GM04503 (cell line): ENCODE results near the gene TTN.

Experiments
- DNase-seq: peaks from one replicate; pipeline ENCODE4 v3.0.0-alpha.2; 2012; ENCODE audit warnings: low read depth

TTN gene

DNA sequence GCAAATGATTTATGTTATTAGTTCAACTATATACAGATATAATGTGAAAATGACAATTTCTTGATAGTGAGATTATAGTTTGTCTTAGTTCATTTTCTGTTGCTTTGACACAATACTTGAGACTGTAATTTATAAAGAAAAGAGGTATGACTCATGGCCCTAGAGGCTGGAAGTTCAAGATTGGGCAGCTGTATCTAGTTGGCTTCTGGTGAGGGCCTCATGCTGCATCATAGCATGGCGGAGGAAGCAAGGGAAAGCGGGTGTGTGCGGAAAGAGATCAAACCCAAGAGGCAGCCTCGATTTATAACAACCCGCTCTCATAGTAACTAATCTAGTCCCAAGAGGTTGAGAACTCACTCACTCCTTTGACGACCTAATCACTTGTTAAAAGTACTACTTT is 315.6 kb downstream of the TTN start:
- no peak for DNase-seq

DNA sequence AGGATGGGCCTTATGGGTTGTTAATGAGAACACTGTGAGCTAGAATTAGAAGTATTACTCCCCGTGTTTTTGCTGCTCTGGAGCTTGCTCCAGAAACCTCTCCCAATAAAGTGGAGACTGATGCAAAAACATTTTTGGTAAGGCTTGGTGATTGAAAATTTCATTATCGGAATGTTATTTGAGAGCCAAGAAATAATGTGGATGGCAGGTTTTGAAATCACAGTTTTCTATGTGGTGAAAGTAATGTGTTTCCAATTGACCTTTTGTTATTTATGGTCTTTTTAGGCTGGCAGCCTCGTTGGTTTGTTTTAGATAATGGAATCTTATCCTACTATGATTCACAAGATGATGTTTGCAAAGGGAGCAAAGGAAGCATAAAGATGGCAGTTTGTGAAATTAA is 321.9 kb downstream of the TTN start:
- no peak for DNase-seq

DNA sequence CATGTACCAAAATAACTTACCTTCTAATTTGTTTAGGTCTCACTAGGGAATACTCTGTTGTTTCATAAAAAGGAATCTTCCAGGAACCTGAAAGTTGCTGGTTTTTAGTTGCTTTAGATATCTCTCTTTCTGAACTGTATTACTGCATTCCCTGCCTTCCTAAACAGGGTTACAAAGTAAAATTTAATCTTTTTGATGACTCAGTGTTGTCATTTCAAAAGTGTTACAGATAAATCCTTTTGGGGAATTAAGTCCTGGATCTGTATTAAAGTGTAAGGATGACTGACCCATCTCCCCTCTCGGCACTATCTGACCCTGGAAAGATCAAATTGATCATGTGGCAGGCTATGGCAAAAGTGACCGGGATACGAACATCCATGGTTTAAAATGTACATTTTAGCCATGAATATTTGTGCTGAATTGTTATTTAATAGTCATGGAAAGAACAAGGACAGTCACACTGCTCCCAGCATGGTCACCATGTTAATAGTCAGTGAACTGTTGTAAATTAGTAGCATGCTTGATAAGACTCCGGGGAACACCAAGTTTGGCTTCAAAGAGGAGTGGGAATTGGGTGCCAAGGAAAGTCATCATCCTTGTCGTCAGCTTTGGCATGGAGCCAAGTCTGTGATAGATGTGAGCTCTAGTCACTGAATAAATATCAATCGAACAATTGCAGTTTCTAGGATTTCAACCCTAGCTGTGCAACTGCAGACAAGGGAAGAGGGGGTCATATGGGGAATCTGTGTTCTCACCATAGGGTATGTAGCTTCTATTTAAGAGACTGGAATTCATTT is 322.8 kb downstream of the TTN start:
- no peak for DNase-seq

DNA sequence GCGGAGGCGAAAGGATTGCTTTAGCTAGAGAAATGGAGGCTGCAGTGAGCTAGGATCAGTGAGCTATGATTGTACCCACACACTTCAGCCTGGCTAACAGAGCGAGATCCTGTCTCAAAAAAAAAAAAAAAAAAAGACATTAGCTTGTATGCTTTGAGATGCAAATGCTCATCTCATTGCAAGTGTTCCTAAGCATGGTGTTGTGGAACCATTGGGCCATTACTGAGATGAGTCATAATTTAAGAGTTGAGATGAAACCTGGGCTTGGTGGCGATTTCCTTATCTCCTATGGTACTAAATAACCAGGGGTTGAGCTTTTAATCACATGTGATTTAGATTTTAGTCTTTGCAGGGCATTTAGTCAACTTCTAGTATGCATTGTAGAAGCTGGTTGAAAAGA is 324.8 kb downstream of the TTN start:
- no peak for DNase-seq

DNA sequence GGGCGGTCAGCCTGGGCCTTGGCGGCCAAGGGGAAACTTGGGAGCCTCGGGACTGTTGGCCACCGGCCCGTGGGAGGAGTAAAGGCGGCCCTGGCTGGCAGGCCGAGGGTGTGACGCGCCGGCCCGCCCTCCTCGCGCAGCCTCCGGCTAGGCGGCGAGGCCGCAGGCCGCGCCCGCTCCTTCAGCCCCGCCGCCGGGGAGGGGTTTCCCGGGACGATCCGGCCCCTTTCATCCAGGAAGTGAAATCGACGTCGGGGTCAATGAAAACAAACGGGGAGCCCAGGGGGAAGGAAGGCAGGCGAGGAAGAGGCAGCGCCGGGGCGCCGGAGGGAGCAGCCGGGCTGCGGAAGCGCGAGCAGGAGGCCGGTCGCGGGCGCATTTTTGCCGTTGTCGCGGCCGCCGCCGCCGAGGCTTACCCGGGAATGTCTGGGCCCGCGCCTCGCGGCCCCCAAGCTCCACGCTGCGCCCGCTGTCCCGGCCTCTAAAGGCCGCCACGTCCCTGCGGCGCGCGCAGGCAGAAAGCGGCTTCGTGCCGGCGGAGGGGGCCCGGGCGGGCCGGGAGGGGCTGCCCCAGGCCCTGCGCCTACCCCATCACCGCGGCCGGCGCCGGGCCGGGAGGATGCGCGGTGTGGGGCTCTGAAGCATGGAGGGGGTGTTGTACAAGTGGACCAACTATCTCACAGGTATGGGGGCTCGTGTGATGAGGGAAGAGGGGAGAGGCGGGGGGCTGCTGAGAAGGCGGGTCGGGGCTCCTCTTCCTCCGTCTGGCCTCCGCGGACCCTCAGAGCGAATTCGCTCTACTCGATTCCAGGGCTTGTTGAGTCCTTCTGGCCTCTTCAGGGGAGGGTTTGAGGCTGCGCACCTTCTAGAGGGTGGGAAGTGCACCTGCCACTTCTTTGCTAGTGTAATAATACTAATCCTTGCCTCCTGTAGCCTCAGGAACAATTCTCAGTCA is 326.7 kb downstream of the TTN start, which contains the start of gene PLEKHA3:
Gene PLEKHA3, plus strand, starts transcription at position 231 of the 955 bp plus-strand sequence. Its CDS starts 413 bp downstream, at position 644.
- peak; percentile 76 for DNase-seq

DNA sequence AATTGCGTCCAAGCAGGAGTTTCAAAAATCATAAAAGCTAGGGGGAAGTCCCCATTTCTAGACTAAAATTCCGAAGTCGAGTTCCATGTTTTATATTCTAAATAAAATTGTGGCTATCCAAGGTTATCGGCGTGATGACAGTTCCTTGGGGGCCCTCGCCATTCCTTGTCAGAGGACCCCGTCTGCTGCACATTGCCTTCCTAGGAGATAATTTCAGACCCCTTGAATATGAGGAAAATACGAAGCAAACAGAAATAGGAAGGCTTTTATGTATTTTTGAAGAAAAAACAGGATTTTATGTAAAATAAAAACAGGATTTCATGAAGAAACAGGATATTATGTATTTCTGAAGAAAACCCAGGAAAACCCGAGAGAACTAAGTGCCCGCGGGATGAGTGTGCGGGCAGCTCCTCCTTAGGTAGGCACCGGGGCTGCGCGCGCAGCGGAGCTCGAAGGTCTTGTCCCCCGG is 327.4 kb downstream of the TTN start:
- DNase-seq, result no peak

DNA sequence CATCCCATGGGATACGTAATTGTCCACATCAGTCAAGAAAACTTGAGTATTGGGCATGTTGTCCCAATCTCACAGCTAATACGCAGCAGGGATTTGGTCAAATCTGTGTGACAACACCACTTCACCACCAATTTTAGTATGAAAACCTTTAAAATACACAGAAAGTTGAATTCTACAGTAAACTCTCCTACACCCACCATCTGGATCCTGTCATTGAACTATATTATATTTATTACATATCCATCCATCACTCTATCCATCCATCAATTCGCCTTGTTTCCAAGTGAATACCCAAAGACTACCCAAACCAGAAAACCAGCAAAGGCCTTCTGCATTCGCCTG is 328.0 kb downstream of the TTN start:
- no peak for DNase-seq

DNA sequence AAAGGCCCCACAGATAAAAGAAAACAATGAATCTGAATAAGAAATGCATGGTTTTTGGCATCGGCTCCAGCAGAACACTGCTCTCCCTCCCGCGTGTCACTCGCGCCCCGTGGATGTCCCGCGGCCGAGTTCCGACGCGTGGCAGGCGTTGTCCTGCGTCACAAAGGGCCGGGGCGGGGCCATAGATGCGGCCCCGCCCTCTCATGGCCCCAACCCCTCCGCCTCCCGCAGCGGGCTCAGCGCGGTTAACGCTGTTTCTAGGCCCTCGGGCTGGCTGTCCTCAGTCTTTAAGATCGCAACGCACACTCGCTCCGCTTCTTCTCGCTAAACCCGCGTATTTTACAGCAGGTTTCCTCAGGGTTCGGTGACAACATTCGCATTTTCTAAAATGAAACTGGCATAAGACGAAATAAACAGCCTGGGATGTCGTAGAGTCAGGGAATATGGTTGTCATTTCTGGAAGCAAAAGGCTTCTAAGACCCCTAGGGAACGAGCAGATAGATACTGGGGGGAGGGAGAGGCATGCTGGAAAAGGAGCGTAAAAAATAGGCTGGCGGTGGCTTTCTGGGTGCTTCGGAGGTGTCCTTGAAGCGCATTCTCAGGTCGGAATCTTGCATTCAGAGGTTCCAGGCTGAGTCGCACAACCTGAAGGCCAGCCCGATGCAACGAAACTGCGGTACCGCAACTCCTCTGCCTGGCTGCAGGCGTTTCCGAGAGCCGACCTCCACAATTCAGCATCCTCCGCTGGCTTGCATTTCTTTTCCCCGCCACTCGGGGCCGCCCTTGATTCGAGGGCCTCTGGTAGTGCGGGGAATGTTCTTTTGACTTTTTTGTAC is 328.6 kb downstream of the TTN start, which contains the start of gene FKBP7:
Gene FKBP7, minus strand, starts transcription at position 162 of the 836 bp plus-strand sequence. Its CDS starts 101 bp downstream, at position 61.
- DNase-seq, result no peak

DNA sequence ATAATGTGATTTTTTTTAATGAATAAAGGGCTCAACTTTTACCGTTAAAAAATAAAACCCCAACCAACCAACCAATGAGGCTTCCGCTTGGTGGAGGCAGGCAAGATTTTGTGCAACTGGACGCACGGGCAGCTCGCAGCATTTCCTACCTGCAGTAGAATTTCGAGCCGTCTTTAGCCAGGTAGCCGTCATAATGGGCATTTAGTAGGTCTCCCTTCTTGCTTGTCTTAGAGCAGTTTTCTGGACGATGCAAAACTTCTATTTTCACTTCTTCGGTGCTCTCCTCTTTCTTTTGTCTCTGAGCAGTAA is 329.1 kb downstream of the TTN start:
- DNase-seq, result no peak

DNA sequence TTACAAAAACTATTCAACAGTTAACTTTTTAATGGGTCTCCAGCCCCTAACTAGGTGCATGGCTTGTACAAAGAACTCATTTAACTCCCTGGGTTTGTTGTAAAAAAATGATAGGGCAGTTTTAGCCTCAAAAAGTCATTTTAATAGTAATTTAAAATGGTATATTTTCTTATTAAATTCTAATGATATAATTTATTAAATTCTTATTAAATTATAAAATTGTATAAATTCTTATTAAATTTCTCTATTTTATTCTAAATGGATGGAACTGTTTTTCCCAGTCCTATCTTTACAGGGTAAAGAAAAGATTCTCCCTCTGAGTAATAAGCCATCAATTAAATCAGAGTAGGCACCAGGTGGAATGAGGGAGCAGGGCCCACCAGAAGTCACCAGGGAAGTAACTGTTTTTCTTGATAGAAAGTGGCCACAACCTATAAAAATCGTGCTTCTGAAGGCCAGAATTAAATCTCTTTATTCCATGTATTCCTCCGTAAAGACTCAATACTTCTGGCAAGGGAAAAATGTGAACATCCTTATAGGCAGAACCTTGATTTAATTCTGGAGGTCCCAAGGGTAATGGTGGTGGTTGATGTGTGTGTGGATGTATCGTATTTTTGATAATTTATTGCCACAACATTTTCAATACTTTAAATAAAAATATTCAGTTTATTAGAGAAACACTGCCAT is 329.6 kb downstream of the TTN start:
- DNase-seq, result no peak

DNA sequence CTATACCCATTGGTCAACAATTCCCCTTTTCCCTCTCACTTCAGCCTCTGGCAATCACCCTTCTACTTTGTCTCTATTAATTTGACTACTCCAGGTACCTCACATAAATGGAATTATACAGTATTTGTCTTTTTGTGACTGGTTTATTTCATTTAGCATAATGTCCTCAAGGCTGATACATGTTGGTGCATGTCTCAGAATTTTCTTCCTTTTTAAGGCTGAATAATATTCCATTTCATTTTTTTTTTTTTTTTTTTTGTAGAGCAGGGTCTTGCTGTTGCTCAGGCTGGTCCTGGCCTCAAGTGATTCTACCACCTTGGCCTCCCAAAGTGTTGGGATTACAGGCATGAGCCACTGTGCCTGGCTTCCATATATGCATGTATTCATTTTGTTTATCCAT is 330.7 kb downstream of the TTN start:
- DNase-seq, result no peak
